SK-N-MC (cell line): ENCODE data around the gene SH3PXD2A.

Experiments used
- EZH2 ChIP-seq: fragments of 200-600 bp; sonication (generic); IDR thresholded peaks from one replicate; pipeline ENCODE4 v1.6.1; 2017; ENCODE audit warnings: antibody characterized with exemption
- FOXP2 ChIP-seq: optimal IDR thresholded peaks from 2 replicates; pipeline ENCODE3; 2011; ENCODE audit warnings: mild to moderate bottlenecking, moderate library complexity; ENCODE audit not compliant: insufficient read depth; ENCODE audit errors: extremely low read length, control extremely low read depth
- POLR2AphosphoS5 ChIP-seq: IDR thresholded peaks from 2 replicates; pipeline ENCODE4 v1.6.1; 2012; ENCODE audit warnings: mild to moderate bottlenecking, low read depth, low read length, borderline replicate concordance

DNA sequence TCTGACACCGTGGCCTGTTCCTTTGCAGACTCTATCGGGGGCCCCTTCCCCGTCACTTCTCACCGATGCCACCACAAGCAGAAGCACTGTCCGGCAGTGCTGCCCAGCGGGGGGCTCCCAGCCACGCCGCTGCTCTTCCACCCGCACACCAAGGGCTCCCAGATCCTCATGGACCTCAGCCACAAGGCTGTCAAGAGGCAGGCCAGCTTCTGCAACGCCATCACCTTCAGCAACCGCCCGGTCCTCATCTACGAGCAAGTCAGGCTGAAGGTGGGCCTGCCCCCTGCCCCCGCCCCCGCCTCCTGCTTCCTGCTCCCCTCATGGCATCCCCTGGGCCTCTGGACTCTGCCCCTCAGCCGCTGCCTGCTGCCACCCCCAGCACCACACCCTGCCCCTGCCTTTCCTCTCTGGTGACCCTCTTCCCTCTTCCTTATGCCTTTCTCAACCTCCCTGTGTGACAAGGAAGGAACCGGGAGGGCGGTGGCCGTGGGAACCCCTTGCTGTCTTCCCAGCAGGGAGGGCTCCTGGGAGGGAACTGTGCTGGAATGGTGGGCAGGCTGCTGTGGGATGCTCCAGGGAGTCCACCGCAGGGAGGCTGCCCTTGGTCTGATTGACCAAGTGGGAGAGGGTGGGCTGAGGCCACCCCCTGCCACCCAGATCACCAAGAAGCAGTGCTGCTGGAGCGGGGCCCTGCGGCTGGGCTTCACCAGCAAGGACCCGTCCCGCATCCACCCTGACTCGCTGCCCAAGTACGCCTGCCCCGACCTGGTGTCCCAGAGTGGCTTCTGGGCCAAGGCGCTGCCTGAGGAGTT lies 284.3 kb downstream of the SH3PXD2A start:
- no peak for TF ChIP-seq EZH2
- no peak for TF ChIP-seq POLR2AphosphoS5
- TF ChIP-seq FOXP2: no peak
